Liver (tissue), 9 donors: ENCODE data around the gene HIVEP2. TPM values are rescaled to one million over a fixed set of nuclear protein-coding genes. Genes with fewer than 3 reads are reported as not detected.

Experiments used
- DNase-seq: peaks from one replicate; pipeline ENCODE4 v3.0.0-alpha.2; 2017; ENCODE audit warnings: low spot score
- H3K27ac ChIP-seq, 2 donors: one replicate each; pipeline ENCODE4 v1.7.0; 2013; ENCODE audit warnings: inconsistent platforms in 2 of 2, low read length in 2 of 2, control low read depth in 1 of 2, low read depth in 1 of 2, mild to moderate bottlenecking in 1 of 2
- H3K27me3 ChIP-seq, 4 donors: one replicate each; pipeline versions ENCODE4 v1.6.1 to v1.7.0; 2013; ENCODE audit warnings: low read length in 3 of 4, inconsistent platforms in 1 of 4, mild to moderate bottlenecking in 1 of 4, moderate library complexity in 1 of 4; ENCODE audit not compliant: control insufficient read depth in 4 of 4, insufficient read depth in 4 of 4
- H3K36me3 ChIP-seq, 4 donors: one replicate each; pipeline versions ENCODE4 v1.6.1 to v1.7.0; 2013; ENCODE audit warnings: low read length in 3 of 4, mild to moderate bottlenecking in 3 of 4, low read depth in 1 of 4, moderate library complexity in 1 of 4; ENCODE audit not compliant: control insufficient read depth in 4 of 4, insufficient read depth in 3 of 4
- H3K4me1 ChIP-seq, 4 donors: one replicate each; pipeline versions ENCODE4 v1.6.1 to v1.7.0; 2013; ENCODE audit warnings: low read length in 3 of 4, mild to moderate bottlenecking in 3 of 4, moderate library complexity in 1 of 4; ENCODE audit not compliant: control insufficient read depth in 4 of 4, insufficient read depth in 4 of 4
- H3K4me3 ChIP-seq, 3 donors: one replicate each; pipeline versions ENCODE4 v1.6.1 to v1.7.0; 2013; ENCODE audit warnings: low read length in 3 of 3, control low read depth in 1 of 3, low read depth in 1 of 3, mild to moderate bottlenecking in 1 of 3
- H3K9ac ChIP-seq, 2 donors: one replicate each; pipeline ENCODE4 v1.7.0; 2013; ENCODE audit warnings: low read length in 2 of 2, mild to moderate bottlenecking in 2 of 2, moderate library complexity in 2 of 2, control low read depth in 1 of 2, low read depth in 1 of 2
- H3K9me3 ChIP-seq, 4 donors: one replicate each; pipeline versions ENCODE4 v1.6.1 to v1.7.0; 2013; ENCODE audit warnings: low read length in 3 of 4; ENCODE audit not compliant: control insufficient read depth in 4 of 4
- ATF3 ChIP-seq: IDR thresholded peaks from 2 replicates; pipeline ENCODE4 v1.6.1; 2016; ENCODE audit warnings: antibody characterized with exemption
- EGR1 ChIP-seq, 2 donors: IDR thresholded peaks; 2 replicates each; pipeline ENCODE4 v1.6.1; 2016 to 2018; ENCODE audit warnings: antibody characterized with exemption in 2 of 2, low read depth in 2 of 2
- FOXA2 ChIP-seq: IDR thresholded peaks from 2 replicates; pipeline ENCODE4 v1.6.1; 2016; ENCODE audit warnings: antibody characterized with exemption
- GABPA ChIP-seq, 2 donors: IDR thresholded peaks in 1 of 2; conservative IDR thresholded peaks in 1 of 2; 2 replicates each; pipeline ENCODE4 v1.6.1; 2016; ENCODE audit warnings: antibody characterized with exemption in 2 of 2, mild to moderate bottlenecking in 1 of 2, moderate library complexity in 1 of 2
- HNF4A ChIP-seq, 2 donors: conservative IDR thresholded peaks; 2 replicates each; pipeline ENCODE4 v1.6.1; 2016; ENCODE audit warnings: antibody characterized with exemption in 2 of 2, mild to moderate bottlenecking in 2 of 2
- HNF4G ChIP-seq: IDR thresholded peaks from 2 replicates; pipeline ENCODE4 v1.6.1; 2016; ENCODE audit warnings: antibody characterized with exemption
- MAX ChIP-seq: IDR thresholded peaks from 2 replicates; pipeline ENCODE4 v1.6.1; 2016; ENCODE audit warnings: antibody characterized with exemption
- NR2F2 ChIP-seq: IDR thresholded peaks from 2 replicates; pipeline ENCODE4 v1.6.1; 2016; ENCODE audit warnings: antibody characterized with exemption
- RAD21 ChIP-seq, 2 donors: IDR thresholded peaks; 2 replicates each; pipeline ENCODE4 v1.6.1; 2016; ENCODE audit warnings: antibody characterized with exemption in 2 of 2, mild to moderate bottlenecking in 2 of 2
- RXRA ChIP-seq, 2 donors: IDR thresholded peaks; 2 replicates each; pipeline ENCODE4 v1.6.1; 2017 to 2018; ENCODE audit warnings: antibody characterized with exemption in 2 of 2, mild to moderate bottlenecking in 1 of 2
- SP1 ChIP-seq: IDR thresholded peaks from 2 replicates; pipeline ENCODE4 v1.6.1; 2018; ENCODE audit warnings: antibody characterized with exemption, mild to moderate bottlenecking
- TAF1 ChIP-seq: conservative IDR thresholded peaks from 2 replicates; pipeline ENCODE4 v1.6.1; 2016; ENCODE audit warnings: antibody characterized with exemption, mild to moderate bottlenecking
- YY1 ChIP-seq: IDR thresholded peaks from 2 replicates; pipeline ENCODE4 v1.6.1; 2016; ENCODE audit warnings: antibody characterized with exemption, mild to moderate bottlenecking
- WGBS: extraction: QIAGEN DNeasy Blood & Tissue Kit; methylation state at CpG from one replicate; pipeline ENCODE4 v1.1.7; 2013; 5-methylcytosine and 5-hydroxymethylcytosine counted together
- polyA plus RNA-seq, 2 donors: library from polyadenylated mRNA; stranded (reverse) in 1 of 2; unstranded in 1 of 2; fragments of 200-250 nt in 1 of 2; fragments of >200 nt in 1 of 2; fragmentation: Nextera tagmentation in 1 of 2; extraction: Ambion mirVana in 1 of 2; gene quantifications; one replicate each; pipeline versions ENCODE4 v1.2.1 to v1.2.3, GENCODE V29; 2013 to 2015
- total RNA-seq, 2 donors: library from RNA; depleted of rRNA; stranded (reverse); fragments of >200 nt; gene quantifications; one replicate each; pipeline ENCODE4 v1.2.3, GENCODE V29; 2014
- TF ChIP-seq, protein P1 (sequence below): fragments of 150-350 bp; IDR thresholded peaks from 2 replicates; pipeline ENCODE4 v1.5.1; 2017; ENCODE audit warnings: improper control_type of control experiment, low read depth, low read length; ENCODE audit not compliant: missing input control
- donor health status: healthy.
- donor health status: healthy.
- donor health status: healthy.
- donor health status: healthy.
- donor health status: healthy.

HIVEP2 gene
- total and polyA plus RNA-seq, 4 donors: 0.82 to 6.6 (median 1.3) TPM

DNA sequence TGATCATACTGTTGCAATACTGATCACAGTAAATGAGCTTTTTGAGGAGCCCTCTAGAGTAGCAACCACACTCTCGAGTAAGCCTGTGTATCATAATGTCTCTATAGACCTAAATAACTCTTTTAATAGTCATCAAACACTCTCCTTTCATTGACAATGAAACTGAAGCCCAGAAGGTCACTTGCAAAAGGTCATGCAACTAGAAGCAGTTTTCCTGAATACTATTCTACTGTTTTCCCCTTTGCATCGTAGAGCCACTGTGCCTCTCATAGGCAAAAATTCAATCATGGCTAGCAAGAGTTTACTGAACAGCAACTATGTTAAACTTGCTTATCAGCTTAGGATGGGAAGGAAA lies 105.3 kb downstream of the HIVEP2 start (continued):
- TF ChIP-seq NR2F2: no peak
- no peak for TF ChIP-seq SP1
- TF ChIP-seq TAF1: no peak
- TF ChIP-seq RAD21 (IDR thresholded peaks at IDR 0.05): no peak
- TF ChIP-seq, protein P1, sequence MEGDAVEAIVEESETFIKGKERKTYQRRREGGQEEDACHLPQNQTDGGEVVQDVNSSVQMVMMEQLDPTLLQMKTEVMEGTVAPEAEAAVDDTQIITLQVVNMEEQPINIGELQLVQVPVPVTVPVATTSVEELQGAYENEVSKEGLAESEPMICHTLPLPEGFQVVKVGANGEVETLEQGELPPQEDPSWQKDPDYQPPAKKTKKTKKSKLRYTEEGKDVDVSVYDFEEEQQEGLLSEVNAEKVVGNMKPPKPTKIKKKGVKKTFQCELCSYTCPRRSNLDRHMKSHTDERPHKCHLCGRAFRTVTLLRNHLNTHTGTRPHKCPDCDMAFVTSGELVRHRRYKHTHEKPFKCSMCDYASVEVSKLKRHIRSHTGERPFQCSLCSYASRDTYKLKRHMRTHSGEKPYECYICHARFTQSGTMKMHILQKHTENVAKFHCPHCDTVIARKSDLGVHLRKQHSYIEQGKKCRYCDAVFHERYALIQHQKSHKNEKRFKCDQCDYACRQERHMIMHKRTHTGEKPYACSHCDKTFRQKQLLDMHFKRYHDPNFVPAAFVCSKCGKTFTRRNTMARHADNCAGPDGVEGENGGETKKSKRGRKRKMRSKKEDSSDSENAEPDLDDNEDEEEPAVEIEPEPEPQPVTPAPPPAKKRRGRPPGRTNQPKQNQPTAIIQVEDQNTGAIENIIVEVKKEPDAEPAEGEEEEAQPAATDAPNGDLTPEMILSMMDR: no peak
- no peak for TF ChIP-seq HNF4G
- TF ChIP-seq FOXA2: no peak

DNA sequence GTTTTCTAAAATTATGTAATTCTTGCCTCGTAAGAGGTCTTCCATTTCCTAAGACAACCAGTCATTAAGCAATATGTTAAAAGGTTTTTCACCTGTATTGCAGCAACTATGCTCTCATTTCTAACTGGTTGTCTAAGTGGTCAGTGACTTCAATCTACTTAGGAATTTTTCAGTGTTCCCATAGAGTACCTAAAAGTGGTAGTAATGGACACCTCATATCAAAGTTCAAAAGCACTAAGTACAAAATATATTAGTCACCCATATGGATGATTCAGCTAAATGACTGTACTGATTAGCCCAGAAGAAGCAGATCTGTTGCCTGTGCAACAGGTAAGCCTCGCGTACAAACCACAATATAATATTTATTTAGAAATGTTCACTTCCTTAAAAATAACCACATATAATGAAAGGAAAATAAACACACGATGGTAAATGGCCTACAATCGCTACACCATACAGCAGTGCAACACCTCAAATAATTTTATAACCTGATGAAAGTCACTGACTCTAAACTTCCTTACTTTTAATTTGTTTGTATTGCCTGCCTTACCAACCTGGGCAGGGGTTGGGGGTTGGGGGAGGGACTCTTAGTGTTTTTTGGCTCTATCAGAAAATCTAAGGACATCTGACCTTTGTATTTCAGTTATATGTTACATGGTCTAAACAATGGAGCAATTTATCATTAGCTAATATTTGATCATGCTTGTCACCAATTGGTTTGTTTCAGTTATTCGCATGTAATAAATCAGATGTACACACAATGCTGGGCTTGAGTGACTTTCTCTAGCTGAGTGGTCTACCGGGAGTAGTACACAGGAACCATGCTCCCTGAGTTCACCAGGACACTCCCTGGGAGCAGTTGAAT lies 105.9 kb downstream of the HIVEP2 start:
- Histone ChIP-seq H3K27ac (no peak overlapping the region), H3K4me1 (peaks cover 0 to 3% (median 0%) of the 10 kb centered on the region in 4 donors), H3K27me3 (no peaks in the 10 kb centered on the region), H3K9me3 (no peaks in the 10 kb centered on the region), H3K9ac (no peak overlapping the region), H3K36me3 (no peaks in the 10 kb centered on the region), H3K4me3 (no peak overlapping the region)
- 75% methylated on average over 7 of the region's 7 CpGs for WGBS
- TF ChIP-seq SP1: no peak
- peak; percentile 50 to 67 for TF ChIP-seq HNF4A (conservative IDR thresholded peaks at IDR 0.05)
- TF ChIP-seq TAF1: no peak
- no peak for TF ChIP-seq YY1
- no peak for TF ChIP-seq NR2F2
- TF ChIP-seq RXRA (IDR thresholded peaks at IDR 0.05): no peak
- DNase-seq: no peak

DNA sequence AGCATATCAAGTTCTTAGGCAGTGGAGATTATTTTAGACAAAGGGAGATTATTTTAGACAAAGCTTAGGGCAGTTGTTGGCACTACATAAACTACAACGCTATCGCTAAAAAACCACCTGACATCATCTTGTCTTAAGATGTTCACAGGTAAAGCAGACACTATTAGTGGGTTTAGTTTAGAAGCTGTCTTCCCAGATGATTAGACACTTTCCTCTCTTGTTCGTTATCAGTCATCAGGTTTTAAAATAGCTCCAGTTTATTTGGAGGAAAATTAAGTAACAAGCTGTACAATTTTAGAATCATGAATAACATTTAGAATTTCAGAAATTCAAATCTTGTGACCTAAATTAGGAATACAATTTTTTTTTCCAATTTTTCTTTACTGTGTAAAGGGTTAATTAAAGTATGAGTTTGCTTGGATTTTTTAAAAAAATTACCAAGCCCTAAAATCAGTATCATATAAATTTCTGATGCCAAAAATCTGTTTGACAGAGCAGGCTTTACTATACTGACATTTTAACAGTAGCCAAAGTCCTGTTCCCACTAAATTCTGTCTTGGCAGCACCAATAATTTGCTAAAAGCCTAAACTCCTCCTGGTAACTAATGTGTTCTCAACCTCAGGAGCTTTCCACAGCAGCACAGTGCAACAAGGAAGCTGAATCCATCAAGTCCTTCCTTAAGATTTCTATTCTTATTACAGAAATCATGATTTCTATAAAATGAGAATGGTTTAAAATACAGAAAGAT lies 109.0 kb downstream of the HIVEP2 start:
- Histone ChIP-seq H3K4me1 (peaks cover 0 to 2% (median 0%) of the 10 kb centered on the region in 4 donors), H3K27me3 (no peaks in the 10 kb centered on the region), H3K9me3 (no peaks in the 10 kb centered on the region), H3K36me3 (no peaks in the 10 kb centered on the region), H3K9ac (no peak overlapping the region), H3K4me3 (no peak overlapping the region), H3K27ac (no peak overlapping the region)
- no peak for DNase-seq
- WGBS: 97% methylated on average over 3 of the region's 3 CpGs
- TF ChIP-seq RXRA (IDR thresholded peaks at IDR 0.05): no peak
- no peak for TF ChIP-seq RAD21 (IDR thresholded peaks at IDR 0.05)
- TF ChIP-seq EGR1 (IDR thresholded peaks at IDR 0.05; ENCODE audit: low read depth in 2 of 2): no peak
- no peak for TF ChIP-seq SP1
- no peak for TF ChIP-seq MAX
- TF ChIP-seq GABPA (IDR thresholded peaks at IDR 0.05 in 1 of 2, conservative IDR thresholded peaks at IDR 0.05 in 1 of 2): no peak
- TF ChIP-seq ATF3: no peak
